ENCODE measurements around the gene TARS3. TPM values are rescaled to one million over a fixed set of nuclear protein-coding genes. Genes with fewer than 3 reads are reported as not detected.

The TARS3 gene
- total RNA-seq, 1 donor from 2014 or later = 6.8 TPM

DNA sequence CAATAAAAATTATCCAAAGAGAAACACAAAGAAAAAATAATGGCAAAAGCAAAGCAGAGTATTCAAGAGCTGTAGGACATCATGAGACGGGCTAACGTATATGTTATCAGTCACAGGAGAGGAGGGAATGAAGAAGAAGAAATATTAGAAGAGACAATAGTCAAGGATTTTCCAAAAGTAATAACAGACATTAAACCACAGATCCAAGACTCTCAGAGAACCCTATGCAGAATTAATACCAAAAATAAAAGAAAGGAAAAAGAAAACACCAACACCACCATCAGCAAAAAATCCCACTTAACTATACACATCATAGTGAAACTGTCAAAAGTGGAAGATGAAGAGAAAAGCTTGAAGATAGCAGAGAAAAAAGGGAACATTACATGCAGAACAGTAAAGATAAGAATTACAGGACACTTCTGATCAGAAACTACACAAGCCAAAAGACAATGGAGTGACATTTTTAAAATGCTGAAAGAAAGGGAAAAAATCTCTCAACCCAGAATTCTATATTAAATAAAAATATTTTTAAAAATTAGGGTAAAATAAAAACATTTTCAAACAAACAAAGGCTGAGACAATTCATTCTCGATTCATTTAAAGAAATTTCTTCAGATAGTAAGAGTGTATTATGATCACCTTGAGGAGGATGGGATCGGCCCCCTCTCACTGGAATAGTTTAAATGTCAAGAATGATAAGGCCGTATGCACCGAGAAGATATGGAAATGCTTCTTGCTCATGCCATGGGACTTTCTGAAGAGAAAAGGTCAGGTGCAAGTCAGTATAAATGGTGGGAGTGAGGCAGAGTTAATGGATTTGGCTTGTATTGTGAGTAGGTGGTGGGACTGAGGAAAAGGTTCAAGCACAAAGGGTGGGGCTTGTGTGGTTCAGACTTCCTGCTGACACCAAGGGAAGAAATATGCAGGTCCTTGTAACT is 100.6 kb downstream of the TARS3 start:
- no peak for DNase-seq (ENCODE audit: low read depth, low spot score)

GRCh38 chr15:101621961-101622360 is 102.3 kb downstream of the TARS3 start:
- no peak for DNase-seq (ENCODE audit: low read depth, low spot score)

DNA sequence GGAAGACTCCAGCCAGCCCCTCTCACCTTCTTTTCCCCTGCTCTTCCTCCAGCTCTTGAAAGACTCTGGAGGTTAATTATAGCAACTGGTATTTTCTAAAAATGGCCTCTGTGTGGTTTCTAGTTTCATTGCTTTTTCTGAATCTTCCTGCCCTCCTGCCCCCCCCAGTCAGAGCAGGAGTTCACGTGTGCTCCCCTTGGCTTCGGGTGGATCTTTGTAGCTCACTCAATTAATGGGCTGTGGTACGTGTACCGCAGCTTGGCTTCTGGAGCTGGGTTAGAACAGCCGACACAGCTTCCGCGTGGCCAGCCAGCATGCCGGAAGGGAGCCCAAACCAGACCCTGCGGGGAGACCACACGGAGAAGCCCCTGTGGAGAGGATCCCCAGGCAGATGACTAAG is 103.6 kb downstream of the TARS3 start:
- no peak for DNase-seq (ENCODE audit: low read depth, low spot score)

- no peak for DNase-seq (ENCODE audit: low read depth, low spot score)
Observed at GRCh38 chr15:101619615-101619865, 104.7 kb downstream of the TARS3 start.

DNA sequence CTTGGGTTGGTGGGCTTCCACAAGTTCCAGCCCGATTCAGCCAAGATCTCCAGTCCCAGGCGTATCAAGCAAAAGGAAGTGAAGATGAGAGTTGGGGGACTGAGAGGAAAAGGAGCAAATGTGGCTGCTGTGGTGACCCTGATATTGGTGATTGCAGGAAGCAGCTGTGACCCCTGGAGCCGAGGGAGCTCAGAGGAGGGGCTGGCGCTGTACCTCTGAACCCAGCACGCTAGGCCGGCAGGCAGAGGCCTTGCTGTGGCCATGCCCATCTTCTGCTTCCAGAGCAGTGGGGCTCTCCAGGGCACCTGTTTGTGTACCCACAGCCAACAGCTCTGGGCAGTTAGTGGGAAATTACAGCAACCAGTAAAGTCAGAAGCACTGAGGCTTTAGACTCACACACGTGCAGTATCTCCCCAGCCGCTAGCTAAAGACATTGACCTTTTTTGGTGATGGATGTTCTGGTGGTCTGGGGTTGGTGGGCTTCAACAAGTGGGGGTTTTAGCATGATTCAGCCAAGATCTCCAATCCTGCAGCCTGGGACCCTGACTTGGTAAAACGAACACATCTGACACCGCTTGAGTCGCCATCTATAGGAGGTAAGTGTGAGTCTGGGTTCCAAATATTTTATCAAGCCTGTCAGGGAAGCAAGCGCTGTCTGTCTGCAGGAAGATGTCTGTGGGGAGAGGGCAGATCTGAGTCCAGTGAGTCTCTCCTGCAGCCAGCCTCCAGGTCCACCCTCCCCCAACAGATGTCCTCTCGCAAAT is 105.2 kb downstream of the TARS3 start:
- DNase-seq (ENCODE audit: low read depth, low spot score) = no peak

DNA sequence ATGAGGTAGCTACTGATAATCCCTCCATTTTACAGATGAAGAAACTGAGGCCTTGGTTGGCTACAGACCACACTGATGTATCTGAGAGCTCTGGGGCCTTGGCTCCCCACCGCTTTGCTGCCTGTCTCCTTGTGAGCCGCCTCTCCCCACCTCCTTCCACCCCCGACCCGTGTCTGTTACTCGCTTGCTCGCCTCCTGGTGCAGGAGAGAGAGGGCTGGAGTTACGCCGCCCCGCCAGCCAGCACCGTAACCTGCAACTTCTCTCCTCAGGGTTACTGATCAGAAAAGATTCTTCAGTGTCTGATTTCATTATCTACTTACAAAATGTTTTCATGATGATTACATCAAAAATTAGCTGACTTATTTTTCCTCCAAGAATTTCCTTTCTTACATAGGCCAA is 106.2 kb downstream of the TARS3 start:
- DNase-seq (ENCODE audit: low read depth, low spot score) = no peak

DNA sequence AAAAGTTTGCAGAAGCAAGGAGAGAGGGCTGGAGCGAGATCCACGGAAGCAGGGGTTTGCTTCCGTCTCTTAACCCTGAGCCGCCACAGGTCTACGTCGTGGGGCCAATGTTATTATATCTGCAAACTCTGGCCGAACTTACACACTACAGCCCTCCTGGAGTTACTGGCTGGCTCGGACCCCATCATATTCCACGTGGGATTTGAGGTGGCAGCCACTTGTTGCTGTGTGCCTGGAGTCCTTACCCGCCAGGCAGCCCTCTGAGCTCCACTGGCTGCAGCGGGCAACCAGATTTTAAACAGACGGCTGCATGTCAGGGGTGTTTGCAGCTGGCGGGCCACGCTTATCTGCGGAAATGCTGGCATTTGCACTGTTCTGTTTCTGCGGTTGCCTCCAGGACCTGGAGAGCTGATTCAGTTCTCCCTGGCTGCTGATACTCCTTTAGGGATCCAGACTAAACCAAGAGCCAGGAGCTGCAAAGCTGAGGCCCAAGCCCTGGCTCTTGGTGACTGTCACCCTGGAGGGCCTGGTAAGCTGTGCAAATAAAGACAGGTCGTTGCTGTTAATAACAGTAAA is 106.8 kb downstream of the TARS3 start:
- no peak for DNase-seq (ENCODE audit: low read depth, low spot score)

DNA sequence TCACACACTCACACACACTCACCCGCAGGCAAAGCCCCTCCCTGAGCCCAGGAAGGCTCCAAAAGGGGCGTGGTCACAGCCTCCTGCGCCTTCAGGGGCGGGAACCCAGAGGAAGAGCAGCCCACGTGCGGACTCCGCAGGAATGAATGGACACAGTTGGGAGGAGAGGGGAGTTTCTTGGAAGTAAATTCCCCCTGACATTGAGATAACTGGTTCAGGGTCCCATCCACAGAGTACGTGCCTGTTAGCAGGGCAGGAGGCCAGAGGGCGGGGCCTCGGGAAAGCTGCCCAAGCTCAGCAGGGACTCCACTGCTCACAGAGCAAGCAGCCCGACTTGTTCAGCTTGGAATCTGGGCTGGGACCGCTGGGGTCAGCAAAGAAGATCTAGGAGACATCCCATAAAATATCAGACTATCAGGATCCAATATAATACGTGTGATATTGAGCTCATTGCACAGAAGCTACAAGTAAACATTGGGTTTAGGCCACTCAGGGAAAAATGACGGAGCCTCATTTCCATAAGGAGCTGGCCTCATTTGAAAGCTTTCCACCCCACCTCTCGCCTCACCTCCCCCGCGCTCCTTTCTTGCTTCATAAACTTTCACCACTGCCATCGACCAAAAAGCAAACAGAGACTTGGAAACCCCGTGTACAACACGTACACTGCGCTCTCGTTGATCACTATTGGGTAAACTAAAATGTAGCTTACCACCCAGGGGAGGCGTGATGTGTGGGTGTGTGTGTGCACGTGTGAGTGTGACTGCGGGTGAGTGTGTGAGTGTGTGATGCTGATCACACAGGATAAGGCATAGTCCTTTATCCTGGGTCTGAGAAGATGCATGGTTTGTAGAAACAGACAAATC is 108.1 kb downstream of the TARS3 start:
- no peak for DNase-seq (ENCODE audit: low read depth, low spot score)

DNA sequence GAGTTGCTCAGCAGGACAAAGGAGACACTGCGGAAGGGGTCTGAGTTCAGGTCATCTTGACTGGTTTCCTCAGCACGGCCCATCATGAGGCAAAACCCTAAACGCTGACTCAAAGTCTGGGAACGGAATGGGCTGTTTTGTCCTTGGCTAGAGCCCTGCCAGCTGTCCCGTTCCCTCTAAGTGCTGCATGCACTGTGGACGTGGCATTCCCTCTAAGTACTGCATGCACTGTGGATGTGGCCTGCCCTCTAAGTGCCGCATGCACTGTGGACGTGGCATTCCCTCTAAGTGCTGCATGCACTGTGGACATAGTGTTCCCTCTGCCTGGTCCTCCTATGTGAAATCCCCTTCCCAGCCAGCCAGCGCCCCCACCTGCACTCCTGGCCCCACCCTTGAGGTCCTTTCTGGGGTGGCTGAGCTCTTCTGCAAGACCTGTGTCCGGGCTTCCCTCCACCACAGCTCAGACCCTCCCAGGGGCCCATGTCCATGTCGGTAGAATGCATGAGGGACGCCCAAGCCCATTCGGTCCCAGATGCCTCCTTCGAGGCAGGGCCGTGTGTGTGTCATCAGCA is 108.8 kb downstream of the TARS3 start:
- no peak for DNase-seq (ENCODE audit: low read depth, low spot score)

DNA sequence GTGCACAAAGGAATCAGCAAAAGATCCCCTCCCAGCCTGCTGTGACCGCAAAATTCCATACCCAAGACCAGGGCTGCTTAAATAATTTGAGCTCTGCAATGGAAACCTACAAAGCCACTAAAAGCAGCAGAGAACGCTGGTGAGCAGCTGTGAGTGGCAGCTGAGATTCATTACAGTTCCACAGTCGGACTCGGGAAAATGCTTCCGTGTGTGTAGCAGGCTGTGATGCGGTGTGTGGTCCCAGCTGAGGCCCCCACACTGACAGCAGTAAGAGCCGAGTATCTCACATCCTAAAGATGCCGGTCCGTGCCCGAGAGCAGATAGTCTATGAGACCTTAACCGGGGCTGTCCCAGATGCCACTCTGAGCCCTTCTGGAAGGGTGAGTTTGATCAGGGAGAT is 109.5 kb downstream of the TARS3 start:
- DNase-seq (ENCODE audit: low read depth, low spot score) = no peak

DNA sequence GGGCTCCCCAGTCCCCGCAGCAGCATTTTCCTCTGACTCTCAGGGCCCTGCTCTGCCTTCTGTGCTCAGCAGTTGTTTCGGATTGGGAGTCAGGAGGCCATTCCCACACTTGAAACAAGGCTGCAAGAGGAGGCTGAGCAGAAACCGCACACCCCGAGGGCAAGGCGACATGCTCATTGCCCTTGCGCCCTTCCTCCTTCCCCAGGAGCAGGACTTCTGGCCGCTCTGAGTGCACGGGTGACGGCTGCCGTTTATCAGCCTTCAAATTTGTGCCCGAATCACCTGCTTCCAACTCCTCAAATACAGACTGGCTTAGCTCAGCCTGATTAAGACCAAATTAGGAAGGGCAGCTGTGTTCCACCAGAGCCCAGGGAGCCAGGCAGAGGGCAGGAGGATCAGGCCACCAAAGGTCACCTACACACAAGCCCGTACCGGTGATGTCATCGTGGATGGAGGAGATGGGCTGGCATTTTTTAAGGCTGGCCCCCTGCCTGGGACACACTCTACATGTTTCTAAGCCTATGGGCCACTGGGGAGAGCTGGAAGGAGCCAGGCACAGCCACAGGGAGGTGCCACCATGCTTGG is 110.2 kb downstream of the TARS3 start:
- no peak for DNase-seq (ENCODE audit: low read depth, low spot score)

DNA sequence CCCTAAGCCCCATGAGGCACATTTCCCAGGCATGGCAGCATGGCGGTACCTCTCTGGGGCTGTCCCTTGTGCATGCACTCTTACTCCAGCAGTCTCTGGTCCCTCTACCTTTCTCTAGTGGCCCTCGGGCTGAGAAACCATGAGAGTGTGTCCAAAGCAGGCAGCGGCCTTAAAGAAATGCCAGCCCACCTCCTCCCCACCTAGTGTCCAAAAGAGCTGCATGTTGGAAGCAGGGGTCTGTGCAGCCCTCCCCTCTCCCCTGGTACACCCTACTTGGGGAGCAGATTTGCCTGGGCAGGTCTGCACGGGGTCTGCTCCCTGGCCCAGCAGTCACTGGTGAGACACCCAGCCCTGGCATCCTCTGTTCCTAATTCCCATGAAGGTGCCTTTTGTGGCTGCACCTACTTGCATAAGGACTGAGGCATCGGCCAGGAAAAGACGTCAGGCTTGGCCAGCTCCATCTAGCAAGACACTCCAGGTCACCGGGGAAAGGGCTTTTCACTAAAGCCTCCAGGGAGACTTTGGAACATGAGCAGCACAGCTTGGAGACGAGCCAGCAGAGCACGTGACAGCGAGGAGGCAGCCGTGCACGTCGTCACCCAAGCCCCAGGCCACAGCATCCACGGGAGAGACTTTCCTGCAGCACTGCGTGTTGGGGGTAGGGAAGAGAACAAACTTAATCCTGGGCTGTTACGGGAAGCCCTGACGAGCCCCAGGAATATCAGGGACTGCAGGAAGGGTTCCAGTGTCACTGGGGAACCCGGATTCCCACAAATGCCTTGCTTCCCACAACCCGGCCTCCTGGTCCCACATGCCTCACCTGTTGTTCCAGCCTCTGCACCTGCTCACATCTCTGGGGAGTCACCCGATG is 110.9 kb downstream of the TARS3 start:
- DNase-seq (ENCODE audit: low read depth, low spot score) = no peak

GRCh38 chr15:101612676-101613075 is 111.6 kb downstream of the TARS3 start:
- no peak for DNase-seq (ENCODE audit: low read depth, low spot score)

- DNase-seq (ENCODE audit: low read depth, low spot score) = no peak
Observed at GRCh38 chr15:101611580-101612299, 112.5 kb downstream of the TARS3 start.

DNA sequence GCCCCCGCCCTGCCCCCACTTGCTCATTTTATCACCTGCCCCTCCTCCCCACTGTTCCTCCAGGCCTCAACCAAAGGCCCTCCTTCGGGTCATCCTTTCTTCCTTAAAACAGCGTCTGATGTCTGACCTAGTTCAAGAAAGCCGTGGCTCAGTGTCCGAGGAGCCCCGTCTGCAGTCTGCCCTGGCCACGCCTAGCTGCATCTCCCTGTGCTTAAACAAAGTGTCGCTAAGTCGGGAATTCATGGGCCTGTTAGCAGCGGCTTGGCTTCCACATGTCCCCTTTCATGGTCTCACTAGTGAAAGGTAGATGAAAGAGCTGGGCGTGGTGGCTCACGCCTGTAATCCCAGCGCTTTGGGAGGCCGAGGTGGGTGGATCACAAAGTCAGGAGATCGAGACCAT is 113.3 kb downstream of the TARS3 start:
- DNase-seq (ENCODE audit: low read depth, low spot score) = no peak

DNA sequence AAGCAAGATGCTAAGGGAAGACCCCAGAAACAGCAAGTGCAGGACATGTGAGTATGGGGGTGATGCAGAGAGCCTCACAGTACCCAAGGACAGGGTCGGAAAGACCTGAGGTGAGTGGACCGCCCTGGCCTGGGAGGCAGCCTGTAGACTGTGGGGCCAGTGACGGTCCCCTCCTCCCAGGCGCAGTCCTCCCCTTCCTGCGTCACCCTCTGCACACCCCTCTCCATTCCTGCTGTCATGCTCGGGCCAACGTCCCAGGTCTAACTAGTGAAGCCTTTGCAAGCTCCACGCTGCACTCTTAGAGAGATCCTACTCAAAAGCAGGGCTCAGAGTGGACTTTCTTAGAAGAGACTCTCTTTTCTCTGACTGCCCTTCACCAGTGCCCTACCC is 113.7 kb downstream of the TARS3 start:
- DNase-seq (ENCODE audit: low read depth, low spot score) = no peak

DNA sequence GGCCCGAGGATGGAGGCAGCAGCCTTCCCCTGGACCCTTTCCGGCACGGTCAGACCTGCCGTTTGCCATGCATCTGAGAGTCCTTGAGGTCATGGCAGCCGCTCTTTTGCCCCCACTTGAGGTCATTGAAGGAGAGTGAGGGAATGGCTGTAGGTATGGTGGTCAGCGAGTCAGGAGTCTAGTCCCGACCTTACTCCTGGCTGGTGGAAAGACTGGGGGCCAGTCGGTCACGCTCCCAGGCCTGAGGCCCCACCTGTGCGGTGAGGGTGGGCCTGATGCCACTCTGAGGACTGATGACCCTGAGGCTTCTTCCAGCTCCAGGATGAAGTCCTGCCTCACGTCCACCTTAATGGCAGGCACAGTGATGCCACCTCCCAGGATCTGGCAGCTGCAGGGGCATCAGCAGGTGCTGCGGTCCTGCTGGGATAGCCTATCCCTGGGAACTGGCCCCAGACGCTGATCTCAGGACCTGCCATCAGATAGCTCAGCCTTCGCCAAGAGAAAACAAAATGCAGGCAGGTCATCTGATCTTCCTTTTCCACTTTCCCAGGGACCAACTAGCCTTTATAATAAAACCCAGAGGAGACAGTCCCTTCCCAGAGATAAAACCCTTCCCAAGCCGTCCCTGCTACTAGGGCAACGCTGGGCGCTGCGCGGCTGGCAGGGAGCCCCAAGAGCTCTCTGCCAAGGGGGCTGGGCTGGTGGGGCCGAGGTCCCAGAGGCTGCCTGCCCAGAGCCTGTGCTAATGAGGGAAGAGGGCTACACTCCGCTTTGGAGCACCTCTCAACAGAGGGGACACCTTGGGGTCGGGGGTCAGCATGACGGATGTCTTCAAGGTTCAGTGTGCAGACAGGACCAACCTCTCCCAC is 114.3 kb downstream of the TARS3 start:
- DNase-seq (ENCODE audit: low read depth, low spot score) = no peak

- DNase-seq (ENCODE audit: low read depth, low spot score) = no peak
Observed at GRCh38 chr15:101608201-101608600, 116.1 kb downstream of the TARS3 start.
